DMS79 (cell line): ENCODE measurements around the gene PSMB1.

Source experiments
- DNase-seq: peaks from one replicate; lab custom pipeline; 2025; lab: John Stamatoyannopoulos, UW

The PSMB1 gene

GRCh38 chr6:170552765-170553533 is at the start of gene PSMB1:
PSMB1 (minus strand) TSS chr6:170553307; CDS start chr6:170553242, 65 bp downstream.
- DNase-seq: peak; percentile 94

GRCh38 chr6:170597278-170597677 is 44.2 kb upstream of the PSMB1 start:
- DNase-seq: no peak

GRCh38 chr6:170596426-170596825 is 43.3 kb upstream of the PSMB1 start:
- DNase-seq: no peak

DNA sequence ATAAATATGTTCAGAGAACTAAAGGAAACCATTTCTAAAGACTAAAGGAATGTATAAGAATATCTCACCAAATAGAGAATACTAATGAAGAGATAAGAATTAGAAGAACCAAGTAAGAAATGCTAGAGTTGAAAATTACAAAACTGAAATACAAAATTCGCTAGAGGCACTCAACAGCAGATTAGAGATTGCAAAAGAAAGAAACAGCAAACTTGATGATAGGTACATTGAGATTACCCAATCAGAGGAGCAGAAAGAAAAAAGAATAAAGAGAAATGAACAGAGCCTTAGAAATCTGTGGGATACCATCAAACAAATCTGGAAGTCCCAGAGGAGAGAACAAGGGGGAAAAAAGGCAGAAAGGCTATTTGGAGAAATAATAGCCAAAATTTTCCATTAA is 37.6 kb upstream of the PSMB1 start:
- DNase-seq: no peak

GRCh38 chr6:170584954-170585498 is 31.9 kb upstream of the PSMB1 start:
- peak; percentile 24 for DNase-seq

GRCh38 chr6:170584181-170584953 is 31.3 kb upstream of the PSMB1 start, which contains the start of gene PDCD2:
PDCD2 (minus strand) TSS chr6:170584637; CDS start chr6:170584581, 56 bp downstream.
- peak; percentile 73 for DNase-seq

- DNase-seq: no peak
Observed at GRCh38 chr6:170583756-170584180, 30.7 kb upstream of the PSMB1 start.

DNA sequence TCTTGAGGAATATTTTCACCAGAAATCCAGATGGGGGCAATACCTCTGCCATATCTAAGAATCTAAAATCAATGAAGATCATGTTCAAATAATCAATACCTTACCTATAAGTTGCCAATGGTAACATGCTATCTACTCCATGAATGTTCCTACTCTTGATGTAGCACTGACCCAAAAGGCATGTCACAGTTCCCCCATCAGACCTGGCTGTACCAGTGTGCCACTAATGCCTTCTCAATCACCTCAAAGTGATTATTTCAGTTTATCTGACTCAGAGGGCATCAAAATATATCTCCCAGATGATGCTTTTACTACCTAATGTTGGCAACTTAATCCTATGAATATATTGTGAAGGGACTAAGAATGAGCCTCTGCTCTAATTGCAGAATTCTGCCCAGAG is 25.8 kb upstream of the PSMB1 start:
- DNase-seq: no peak

DNA sequence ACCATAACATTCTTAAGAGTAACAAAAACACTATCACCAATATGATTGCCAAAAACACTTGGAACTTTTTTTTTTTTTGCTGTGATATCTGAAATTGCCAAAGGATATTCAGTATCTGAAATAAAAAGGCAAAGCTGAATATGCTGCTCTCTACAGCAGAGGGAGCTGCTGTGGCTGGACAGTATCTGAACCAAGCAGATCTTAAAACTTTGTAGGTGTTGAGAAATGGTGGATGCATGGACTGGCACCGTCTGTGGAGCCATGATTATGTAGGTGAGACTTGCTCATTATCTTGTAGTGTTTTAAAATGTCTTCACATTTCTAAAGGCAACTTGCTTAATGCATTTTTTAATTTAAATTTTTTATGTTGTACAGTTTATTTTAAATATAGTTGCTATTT is 22.1 kb upstream of the PSMB1 start:
- DNase-seq: no peak

DNA sequence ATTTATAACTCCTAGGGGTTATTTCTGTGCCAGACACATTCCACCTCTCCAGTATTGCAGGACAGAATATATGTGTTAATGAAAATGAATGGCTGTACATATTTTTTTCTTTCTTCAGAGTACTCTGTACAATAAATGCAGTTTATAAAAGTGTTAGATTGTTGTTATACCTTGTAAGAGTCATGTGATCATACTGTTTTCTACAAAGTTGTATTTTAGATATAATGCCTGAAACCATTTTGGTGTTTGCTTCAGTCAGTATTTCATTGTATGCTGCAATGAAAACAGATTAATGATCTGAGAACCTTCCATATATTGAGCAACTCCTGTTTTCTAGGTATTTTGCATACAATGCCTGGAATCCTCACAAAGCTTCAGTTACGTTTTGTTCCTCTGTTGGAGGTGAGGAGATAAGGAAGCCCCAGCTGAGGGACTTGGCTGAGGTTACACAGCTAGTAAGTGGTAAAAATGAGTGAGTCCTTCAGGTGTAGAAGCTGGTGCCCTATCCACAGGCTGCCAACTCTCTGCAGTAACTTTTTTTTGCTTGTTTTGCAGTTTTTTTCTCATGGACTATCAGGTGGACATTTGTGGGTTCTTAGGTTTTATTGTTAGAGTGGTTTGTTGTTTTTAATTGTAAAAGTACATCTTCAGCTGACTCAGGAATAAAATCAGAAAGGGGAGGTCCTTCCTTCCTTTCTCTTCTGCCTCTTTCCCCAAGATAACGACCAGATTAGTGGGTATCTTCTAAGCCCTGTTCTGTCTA is 19.8 kb upstream of the PSMB1 start:
- no peak for DNase-seq

- no peak for DNase-seq
Observed at GRCh38 chr6:170564936-170565530, 11.9 kb upstream of the PSMB1 start.

DNA sequence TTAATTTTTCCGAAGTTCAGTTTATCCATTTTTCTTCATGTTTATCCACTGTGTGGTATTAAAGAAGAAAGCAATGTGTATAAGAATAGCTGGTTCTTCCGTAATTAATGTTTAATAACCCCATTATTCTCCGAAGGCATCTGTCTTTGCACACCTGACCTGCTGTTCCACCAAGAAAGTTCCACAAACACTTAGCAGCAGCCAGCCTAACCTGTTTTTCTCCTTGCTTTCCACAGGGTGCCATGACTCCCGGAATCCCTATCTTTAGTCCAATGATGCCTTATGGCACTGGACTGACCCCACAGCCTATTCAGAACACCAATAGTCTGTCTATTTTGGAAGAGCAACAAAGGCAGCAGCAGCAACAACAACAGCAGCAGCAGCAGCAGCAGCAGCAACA is 8.4 kb upstream of the PSMB1 start:
- DNase-seq: no peak

- no peak for DNase-seq
Observed at GRCh38 chr6:170555305-170555704, 2.2 kb upstream of the PSMB1 start.

DNA sequence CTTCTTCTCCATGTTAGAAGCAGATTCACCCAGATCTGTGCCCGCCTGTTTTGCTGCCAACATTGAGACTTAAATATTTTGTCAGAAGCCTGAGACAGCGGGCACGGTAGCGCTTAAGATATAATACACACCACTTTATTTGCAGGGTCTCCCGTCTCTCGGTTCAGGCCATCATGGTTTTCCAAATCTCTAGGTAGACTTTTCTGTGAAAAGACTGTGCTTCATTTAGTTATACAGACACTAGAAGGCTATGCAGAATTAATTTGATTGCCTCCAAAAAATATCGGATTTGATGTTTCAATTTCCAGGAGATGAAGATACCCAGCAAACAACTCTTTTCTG is 1.7 kb upstream of the PSMB1 start:
- DNase-seq: no peak

- DNase-seq: peak; percentile 99
Observed at GRCh38 chr6:170554013-170554795, 1.1 kb upstream of the PSMB1 start, which contains the start of gene TBP. TBP (plus strand) TSS chr6:170554369; CDS start chr6:170557030, 2,661 bp downstream.

- DNase-seq: peak; percentile 63
Observed at GRCh38 chr6:170553534-170554012, 466 bp upstream of the PSMB1 start.

DNA sequence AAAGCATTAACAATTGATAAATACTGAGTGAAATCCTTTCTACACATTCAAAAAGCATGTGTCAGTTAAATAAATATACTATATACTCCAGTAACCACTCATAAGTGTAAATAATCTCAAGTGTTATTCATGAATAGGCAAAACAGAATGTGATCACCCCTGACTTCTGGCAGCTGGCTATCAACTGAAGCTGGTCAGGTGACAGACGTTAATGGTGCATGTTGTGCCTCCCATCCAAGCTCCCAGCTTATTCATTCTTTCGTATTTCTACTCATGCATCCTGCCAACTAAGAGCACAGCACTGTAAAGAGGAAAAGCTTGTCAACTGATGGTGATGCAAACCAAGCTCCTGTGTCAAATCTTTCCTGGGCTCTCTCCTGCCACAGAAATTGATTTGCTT is 7.7 kb downstream of the PSMB1 start:
- DNase-seq: peak; percentile 90

- DNase-seq: no peak
Observed at GRCh38 chr6:170542031-170542719, 10.9 kb downstream of the PSMB1 start.

DNA sequence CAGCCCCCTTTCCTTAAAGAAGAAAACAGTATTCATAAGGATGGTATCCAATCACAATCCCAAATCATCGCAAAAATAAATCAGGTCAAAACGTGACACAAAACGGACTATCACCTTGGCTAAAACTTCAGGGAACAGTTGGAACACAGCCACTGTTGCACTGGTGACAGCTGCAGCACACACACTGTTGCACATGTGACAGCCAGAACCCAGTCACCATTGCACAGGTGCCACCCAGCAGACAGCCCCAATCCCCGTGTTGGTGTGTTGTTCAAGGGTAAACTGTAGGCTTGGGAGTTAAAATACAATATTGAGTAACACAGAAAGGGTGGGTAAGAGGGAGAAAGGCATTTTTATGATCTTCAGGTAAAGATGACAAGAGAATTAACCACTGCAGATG is 15.8 kb downstream of the PSMB1 start:
- no peak for DNase-seq

DNA sequence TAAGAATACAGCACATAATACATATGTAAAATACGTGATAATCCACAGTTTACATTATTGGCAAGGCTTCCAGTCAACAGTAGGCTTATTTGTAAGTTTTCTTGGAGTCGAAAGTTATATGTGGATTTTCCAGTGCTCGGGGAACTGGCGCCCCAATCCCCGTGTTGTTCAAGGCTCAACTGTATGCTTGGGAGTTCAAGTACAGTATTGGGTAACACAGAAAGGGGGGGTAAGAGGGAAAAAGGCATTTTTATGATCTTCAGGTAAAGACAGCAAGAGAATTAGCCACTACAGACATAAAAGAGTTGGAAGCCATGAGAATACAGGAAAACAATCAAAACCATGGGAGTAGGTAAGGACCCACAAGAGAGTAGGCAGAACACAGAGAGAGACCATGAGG is 16.4 kb downstream of the PSMB1 start:
- no peak for DNase-seq
